Kidney (tissue), 14 donors: ENCODE data around the gene ARAP2. TPM values are rescaled to one million over a fixed set of nuclear protein-coding genes. Genes with fewer than 3 reads are reported as not detected.

Experiments
- DNase-seq, 5 donors: peaks; one replicate each; pipeline ENCODE4 v3.0.0-alpha.2; 2013 to 2020
- FAIRE-seq: peaks from 2 replicates; lab custom pipeline; 2012; peaks lifted over from hg19 to GRCh38; lab: Jason Lieb, UNC
- H3K27ac ChIP-seq, 2 donors: one replicate each; pipeline ENCODE4 v1.7.0; 2013; ENCODE audit warnings: low read depth in 2 of 2, low read length in 2 of 2, inconsistent platforms in 1 of 2
- H3K27me3 ChIP-seq: one replicate; pipeline ENCODE4 v1.7.1; 2013; ENCODE audit warnings: low read length, inconsistent platforms; ENCODE audit not compliant: control insufficient read depth, insufficient read depth
- H3K36me3 ChIP-seq, 3 donors: one replicate each; pipeline versions ENCODE4 v1.7.0 to v1.7.1; 2013; ENCODE audit warnings: low read length in 3 of 3, control low read depth in 1 of 3, inconsistent platforms in 1 of 3; ENCODE audit not compliant: insufficient read depth in 3 of 3, control insufficient read depth in 2 of 3
- H3K4me1 ChIP-seq, 3 donors: one replicate each; pipeline versions ENCODE4 v1.7.0 to v1.7.1; 2013; ENCODE audit warnings: low read length in 3 of 3, inconsistent platforms in 1 of 3, low read depth in 1 of 3; ENCODE audit not compliant: control insufficient read depth in 2 of 3, insufficient read depth in 2 of 3
- H3K4me3 ChIP-seq, 3 donors: one replicate each; pipeline versions ENCODE4 v1.7.0 to v1.8.1; 2013; ENCODE audit warnings: low read length in 3 of 3, control low read depth in 1 of 3, inconsistent platforms in 1 of 3
- H3K9ac ChIP-seq, 3 donors: one replicate each; pipeline versions ENCODE4 v1.7.0 to v1.7.1; 2013; ENCODE audit warnings: low read length in 3 of 3, control low read depth in 1 of 3, inconsistent platforms in 1 of 3
- H3K9me3 ChIP-seq, 3 donors: one replicate each; pipeline versions ENCODE4 v1.7.0 to v1.7.1; 2013; ENCODE audit warnings: low read length in 3 of 3, control low read depth in 1 of 3, inconsistent platforms in 1 of 3; ENCODE audit not compliant: control insufficient read depth in 2 of 3, insufficient read depth in 1 of 3
- intact Hi-C: fragments of 100-400 bp; cut with DNase I; formaldehyde crosslinking; loops from one replicate; pipeline ENCODE4 v1.11.1; 2022
- polyA plus RNA-seq: library from polyadenylated mRNA; stranded (reverse); fragments of 350-450 nt; fragmentation: Illumina TruSeq; extraction: RNeasy Lipid Tissue Mini Kit (QIAGEN cat#74804); gene quantifications from one replicate; pipeline ENCODE4 v1.2.3, GENCODE V29; 2014; ENCODE audit warnings: low read depth, low replicate concordance; ENCODE audit not compliant: insufficient read depth
- total RNA-seq: library from RNA; stranded (reverse); fragmentation: NEBNext Ultra II Directional; extraction: Animal tissue kit (Norgen Biotek cat#: 25700); gene quantifications from one replicate; pipeline ENCODE4 v1.2.1, GENCODE V29; 2021
- TF ChIP-seq, protein P1 (sequence below): IDR thresholded peaks from 3 replicates; pipeline ENCODE4 v1.5.1; 2012; ENCODE audit warnings: mild to moderate bottlenecking, moderate library complexity, borderline replicate concordance; ENCODE audit not compliant: insufficient read depth; ENCODE audit errors: extremely low read depth
- donor health status: control.
- donor health status: control.
- donor health status: control.
- donor health status: control.
- donor health status: control.
- donor health status: DM: yes; HTN: yes; CAD: no.
- donor health status: Normal renal cell carcinoma (clear cell type).

The ARAP2 gene
- total and polyA plus RNA-seq, 2 donors from 2014 or later = 3.1 to 33.5 TPM

DNA sequence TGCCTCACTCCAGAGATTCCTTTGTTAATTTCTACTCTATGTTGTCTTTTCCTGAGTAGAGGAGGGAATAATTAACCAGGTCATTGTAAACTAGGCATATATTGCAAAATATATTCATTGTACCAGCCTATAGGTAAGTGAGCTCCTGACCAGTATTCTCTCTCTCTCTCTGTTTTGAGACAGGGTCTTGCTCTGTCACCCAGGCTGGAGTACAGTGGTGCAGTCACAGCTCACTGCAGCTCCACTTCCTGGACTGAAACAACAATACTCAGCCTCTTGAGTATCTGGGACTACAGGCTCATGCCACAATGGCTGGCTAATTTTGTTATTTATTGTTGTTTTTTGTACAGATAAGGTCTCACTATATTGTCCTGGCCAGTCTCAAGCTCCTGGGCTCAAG, 198.3 kb downstream of the ARAP2 start:
- no peak overlapping the region for H3K4me3 ChIP-seq
- no peaks in the 10 kb centered on the region for H3K27me3 ChIP-seq
- FAIRE-seq (no peak), DNase-seq (peak in 1 of 5 donors; percentile 17)
- H3K9me3 ChIP-seq = no peaks in the 10 kb centered on the region
- no peaks in the 10 kb centered on the region for H3K36me3 ChIP-seq
- H3K9ac ChIP-seq = no peak overlapping the region
- intact Hi-C loops = no loop called here
- H3K27ac ChIP-seq = no peak overlapping the region
- TF ChIP-seq, protein P1, sequence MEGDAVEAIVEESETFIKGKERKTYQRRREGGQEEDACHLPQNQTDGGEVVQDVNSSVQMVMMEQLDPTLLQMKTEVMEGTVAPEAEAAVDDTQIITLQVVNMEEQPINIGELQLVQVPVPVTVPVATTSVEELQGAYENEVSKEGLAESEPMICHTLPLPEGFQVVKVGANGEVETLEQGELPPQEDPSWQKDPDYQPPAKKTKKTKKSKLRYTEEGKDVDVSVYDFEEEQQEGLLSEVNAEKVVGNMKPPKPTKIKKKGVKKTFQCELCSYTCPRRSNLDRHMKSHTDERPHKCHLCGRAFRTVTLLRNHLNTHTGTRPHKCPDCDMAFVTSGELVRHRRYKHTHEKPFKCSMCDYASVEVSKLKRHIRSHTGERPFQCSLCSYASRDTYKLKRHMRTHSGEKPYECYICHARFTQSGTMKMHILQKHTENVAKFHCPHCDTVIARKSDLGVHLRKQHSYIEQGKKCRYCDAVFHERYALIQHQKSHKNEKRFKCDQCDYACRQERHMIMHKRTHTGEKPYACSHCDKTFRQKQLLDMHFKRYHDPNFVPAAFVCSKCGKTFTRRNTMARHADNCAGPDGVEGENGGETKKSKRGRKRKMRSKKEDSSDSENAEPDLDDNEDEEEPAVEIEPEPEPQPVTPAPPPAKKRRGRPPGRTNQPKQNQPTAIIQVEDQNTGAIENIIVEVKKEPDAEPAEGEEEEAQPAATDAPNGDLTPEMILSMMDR = no peak
- H3K4me1 ChIP-seq = no peaks in the 10 kb centered on the region

DNA sequence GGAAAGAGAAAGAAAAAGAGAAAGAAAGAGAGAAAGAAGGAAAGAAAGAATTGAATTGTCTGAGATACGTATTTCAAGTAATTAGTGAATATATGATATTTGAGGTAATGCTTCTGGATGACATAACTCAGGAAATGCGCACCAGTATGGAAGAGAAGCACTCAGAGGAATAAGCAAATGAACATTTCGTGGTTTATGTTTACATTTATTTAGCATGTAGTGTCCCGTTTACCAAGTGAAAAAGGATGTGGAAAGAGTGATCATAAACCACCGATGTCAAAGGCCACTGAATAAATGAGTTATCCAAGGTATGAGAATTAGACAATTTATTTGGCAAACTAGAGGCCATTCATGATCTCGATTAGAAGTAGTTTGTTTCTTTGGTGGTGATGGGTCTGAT, 200.4 kb downstream of the ARAP2 start:
- intact Hi-C loops = no loop called here
- H3K9ac ChIP-seq = no peak overlapping the region
- no peaks in the 10 kb centered on the region for H3K27me3 ChIP-seq
- H3K27ac ChIP-seq = no peak overlapping the region
- H3K9me3 ChIP-seq = no peaks in the 10 kb centered on the region
- no peak overlapping the region for H3K4me3 ChIP-seq
- no peaks in the 10 kb centered on the region for H3K4me1 ChIP-seq
- no peak for FAIRE-seq
- no peak for DNase-seq
- no peaks in the 10 kb centered on the region for H3K36me3 ChIP-seq
- TF ChIP-seq, protein P1 = no peak

- H3K9me3 ChIP-seq = no peaks in the 10 kb centered on the region
- H3K4me1 ChIP-seq = no peaks in the 10 kb centered on the region
- no peak for DNase-seq
- TF ChIP-seq, protein P1 = no peak
- no peaks in the 10 kb centered on the region for H3K36me3 ChIP-seq
- FAIRE-seq = no peak
- no peak overlapping the region for H3K27ac ChIP-seq
- intact Hi-C loops = no loop called here
- H3K9ac ChIP-seq = no peak overlapping the region
- H3K27me3 ChIP-seq = no peaks in the 10 kb centered on the region
- no peak overlapping the region for H3K4me3 ChIP-seq
Observed at GRCh38 chr4:36043241-36043640, 201.1 kb downstream of the ARAP2 start.
